Measurements from ENCODE around the gene DEPDC1B. TPM values are rescaled to one million over a fixed set of nuclear protein-coding genes. Genes with fewer than 3 reads are reported as not detected.
A peak's percentile ranks its signal among the peaks of the same experiment; 100 is the strongest.

Gene DEPDC1B
- total RNA-seq, 1 experiment from 2014 or later: 11.3 TPM

DNA sequence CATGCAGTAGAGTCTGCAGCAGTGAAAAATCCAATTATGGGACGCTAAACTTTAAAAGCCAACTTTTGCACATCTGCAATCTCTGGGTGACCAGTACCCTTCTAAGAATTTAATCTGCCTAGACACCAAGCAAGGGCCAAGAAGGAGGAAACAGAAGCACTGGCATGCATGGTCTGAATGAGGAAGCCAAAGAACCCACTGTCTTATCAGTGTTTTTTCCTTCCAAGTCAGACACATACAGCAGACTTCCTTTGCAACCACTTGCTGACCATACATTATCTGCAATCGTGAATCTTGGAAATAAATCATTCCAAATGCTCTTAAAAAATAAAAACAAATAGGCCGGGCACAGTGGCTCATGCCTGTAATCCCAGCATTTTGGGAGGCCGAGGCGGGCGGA is 65.9 kb downstream of the DEPDC1B start:
- DNase-seq (ENCODE audit: unreplicated experiment): no peak
- intact Hi-C loops (cut with micrococcal nuclease): no loop called here
- TF ChIP-seq, protein P1, sequence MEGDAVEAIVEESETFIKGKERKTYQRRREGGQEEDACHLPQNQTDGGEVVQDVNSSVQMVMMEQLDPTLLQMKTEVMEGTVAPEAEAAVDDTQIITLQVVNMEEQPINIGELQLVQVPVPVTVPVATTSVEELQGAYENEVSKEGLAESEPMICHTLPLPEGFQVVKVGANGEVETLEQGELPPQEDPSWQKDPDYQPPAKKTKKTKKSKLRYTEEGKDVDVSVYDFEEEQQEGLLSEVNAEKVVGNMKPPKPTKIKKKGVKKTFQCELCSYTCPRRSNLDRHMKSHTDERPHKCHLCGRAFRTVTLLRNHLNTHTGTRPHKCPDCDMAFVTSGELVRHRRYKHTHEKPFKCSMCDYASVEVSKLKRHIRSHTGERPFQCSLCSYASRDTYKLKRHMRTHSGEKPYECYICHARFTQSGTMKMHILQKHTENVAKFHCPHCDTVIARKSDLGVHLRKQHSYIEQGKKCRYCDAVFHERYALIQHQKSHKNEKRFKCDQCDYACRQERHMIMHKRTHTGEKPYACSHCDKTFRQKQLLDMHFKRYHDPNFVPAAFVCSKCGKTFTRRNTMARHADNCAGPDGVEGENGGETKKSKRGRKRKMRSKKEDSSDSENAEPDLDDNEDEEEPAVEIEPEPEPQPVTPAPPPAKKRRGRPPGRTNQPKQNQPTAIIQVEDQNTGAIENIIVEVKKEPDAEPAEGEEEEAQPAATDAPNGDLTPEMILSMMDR (IDR thresholded peaks at IDR 0.05; ENCODE audit: unreplicated experiment): no peak
- POLR2A ChIA-PET: interaction anchor here (0.7 kb wide), 1 partner anchor 1116 kb away, joined by 3 read pairs; no protein-coding TSS in a partner anchor
- H3K4me3 Mint-ChIP-seq (ENCODE audit: unreplicated experiment): no peak overlapping the region
- no peak overlapping the region for H3K27ac Mint-ChIP-seq (ENCODE audit: low read depth, unreplicated experiment)
- H3K27me3 Mint-ChIP-seq (ENCODE audit: insufficient read depth, unreplicated experiment): no peaks in the 10 kb centered on the region
- peaks cover 7% of the 10 kb centered on the region for H3K4me1 Mint-ChIP-seq (ENCODE audit: insufficient read depth, unreplicated experiment)
- CTCF ChIA-PET: interaction anchor here (0.8 kb wide), 1 partner anchor 15 kb away, joined by 3 read pairs; no protein-coding TSS in a partner anchor
- no peaks in the 10 kb centered on the region for H3K9me3 Mint-ChIP-seq (ENCODE audit: unreplicated experiment)
- BruUV-seq (replicated peaks): no TSS peak
- H3K36me3 Mint-ChIP-seq (ENCODE audit: insufficient read depth, unreplicated experiment): peaks cover 4% of the 10 kb centered on the region

DNA sequence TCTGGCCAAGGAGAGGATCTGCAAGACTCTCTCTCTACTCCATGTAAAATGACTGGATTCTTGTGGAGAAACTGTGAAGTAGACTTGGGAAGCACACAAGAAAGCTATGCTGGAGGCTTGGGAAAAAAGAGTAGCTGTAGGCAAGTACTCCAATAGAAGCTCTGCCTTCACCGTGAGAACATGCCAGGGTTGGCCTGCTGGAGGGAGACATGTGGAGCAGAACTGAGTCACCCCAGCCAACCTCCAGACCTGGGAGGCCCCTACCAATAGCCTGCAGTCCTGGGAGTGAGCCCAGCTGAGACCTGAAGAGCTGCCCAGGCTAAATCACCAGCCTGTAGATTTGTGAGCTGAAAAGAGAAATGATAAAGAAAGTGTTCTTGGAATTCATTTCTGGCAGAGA is 66.6 kb downstream of the DEPDC1B start:
- CTCF ChIA-PET: interaction anchor here (0.7 to 1.2 kb wide), 5 partner anchors 16 to 1301 kb away, joined by 3 to 5 read pairs (median 3); no protein-coding TSS in a partner anchor
- intact Hi-C loops (cut with micrococcal nuclease): no loop called here
- peaks cover 4% of the 10 kb centered on the region for H3K36me3 Mint-ChIP-seq (ENCODE audit: insufficient read depth, unreplicated experiment)
- no peaks in the 10 kb centered on the region for H3K27me3 Mint-ChIP-seq (ENCODE audit: insufficient read depth, unreplicated experiment)
- H3K4me1 Mint-ChIP-seq (ENCODE audit: insufficient read depth, unreplicated experiment): peaks cover 7% of the 10 kb centered on the region
- peak; percentile 37 for DNase-seq (ENCODE audit: unreplicated experiment)
- no TSS peak for BruUV-seq (replicated peaks)
- H3K9me3 Mint-ChIP-seq (ENCODE audit: unreplicated experiment): no peaks in the 10 kb centered on the region
- peak overlapping the region; percentile 30 for H3K27ac Mint-ChIP-seq (ENCODE audit: low read depth, unreplicated experiment)
- H3K4me3 Mint-ChIP-seq (ENCODE audit: unreplicated experiment): no peak overlapping the region
- TF ChIP-seq, protein P1 (IDR thresholded peaks at IDR 0.05; ENCODE audit: unreplicated experiment): no peak
- POLR2A ChIA-PET: interaction anchor here (0.7 kb wide), 1 partner anchor 8 kb away, joined by 3 read pairs; no protein-coding TSS in a partner anchor

DNA sequence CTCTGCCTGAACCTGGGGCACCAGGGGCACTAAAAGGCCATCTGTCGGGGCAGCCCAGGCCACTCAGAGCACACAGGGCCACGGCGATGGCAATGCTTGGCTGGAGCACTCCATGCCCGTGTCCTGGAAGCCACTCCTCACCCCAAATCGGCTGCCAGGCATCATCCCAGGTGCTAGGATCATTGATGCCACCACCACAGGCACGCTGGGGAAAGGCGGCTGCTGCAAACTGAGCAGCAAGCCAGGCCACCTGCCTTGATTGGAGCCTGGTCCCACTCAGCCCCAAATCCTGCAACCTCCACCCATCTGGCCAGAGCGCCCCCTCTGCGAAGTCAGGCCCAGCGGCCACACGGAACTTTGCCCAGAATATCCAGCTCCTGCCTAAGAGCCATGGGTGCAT is 67.8 kb downstream of the DEPDC1B start:
- POLR2A ChIA-PET: no interaction called here
- CTCF ChIA-PET: no interaction called here

DNA sequence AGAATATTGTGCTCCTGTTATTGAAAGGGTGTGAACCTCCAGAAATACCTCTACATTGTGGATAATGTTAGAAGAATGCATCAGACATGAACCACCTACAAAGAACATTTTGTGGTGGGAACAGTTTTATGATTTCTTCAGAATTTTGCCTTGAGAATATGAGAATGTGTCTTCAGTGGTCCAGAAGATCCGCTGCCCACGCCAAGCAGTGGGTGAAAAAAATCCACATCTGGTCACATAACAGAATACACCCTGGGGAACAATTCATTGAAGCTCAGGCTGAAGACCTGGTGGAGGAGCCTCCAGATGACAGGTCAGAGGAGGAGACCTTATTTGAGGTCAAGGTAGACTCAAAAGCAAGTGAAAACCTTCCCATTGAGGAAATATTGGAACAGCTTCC is 69.1 kb downstream of the DEPDC1B start:
- DNase-seq (ENCODE audit: unreplicated experiment): no peak
- Mint-ChIP-seq H3K4me1 (ENCODE audit: insufficient read depth, unreplicated experiment) (peaks cover 7% of the 10 kb centered on the region), H3K36me3 (ENCODE audit: insufficient read depth, unreplicated experiment) (peaks cover 4% of the 10 kb centered on the region), H3K4me3 (ENCODE audit: unreplicated experiment) (no peak overlapping the region), H3K9me3 (ENCODE audit: unreplicated experiment) (no peaks in the 10 kb centered on the region), H3K27me3 (ENCODE audit: insufficient read depth, unreplicated experiment) (no peaks in the 10 kb centered on the region), H3K27ac (ENCODE audit: low read depth, unreplicated experiment) (no peak overlapping the region)
- intact Hi-C loops (cut with micrococcal nuclease): no loop called here
- TF ChIP-seq, protein P1 (IDR thresholded peaks at IDR 0.05; ENCODE audit: unreplicated experiment): no peak
- BruUV-seq (replicated peaks): no TSS peak
- POLR2A ChIA-PET: no interaction called here
- CTCF ChIA-PET: no interaction called here

More for the DNA sequence above, 67.8 kb downstream of the DEPDC1B start:
- H3K27me3 Mint-ChIP-seq (ENCODE audit: insufficient read depth, unreplicated experiment): no peaks in the 10 kb centered on the region
- BruUV-seq (replicated peaks): no TSS peak
- H3K9me3 Mint-ChIP-seq (ENCODE audit: unreplicated experiment): no peaks in the 10 kb centered on the region
- H3K4me1 Mint-ChIP-seq (ENCODE audit: insufficient read depth, unreplicated experiment): peaks cover 7% of the 10 kb centered on the region
- intact Hi-C loops (cut with micrococcal nuclease): no loop called here
- TF ChIP-seq, protein P1 (IDR thresholded peaks at IDR 0.05; ENCODE audit: unreplicated experiment): no peak
- peaks cover 4% of the 10 kb centered on the region for H3K36me3 Mint-ChIP-seq (ENCODE audit: insufficient read depth, unreplicated experiment)
- H3K27ac Mint-ChIP-seq (ENCODE audit: low read depth, unreplicated experiment): no peak overlapping the region
- DNase-seq (ENCODE audit: unreplicated experiment): no peak
- H3K4me3 Mint-ChIP-seq (ENCODE audit: unreplicated experiment): no peak overlapping the region

Measured in MCF 10A (cell line).